Activated CD8-positive, alpha-beta T cell treated with anti-CD3 and anti-CD28 coated beads for 36 hours (primary cell): ENCODE data around the gene FLT4. TPM values are rescaled to one million over a fixed set of nuclear protein-coding genes. Genes with fewer than 3 reads are reported as not detected.

ENCODE experiments used
- ATAC-seq: fragments of 200-7000 bp; cut with Tn5 transposase; one replicate; pipeline ENCODE4 v1.10.0; 2021; ENCODE audit warnings: mild to moderate bottlenecking, moderate library complexity
- CTCF ChIA-PET: fragments of 350-600 bp; sonication (Branson Sonifier 250); formaldehyde crosslinking; loops from one replicate; lab custom pipeline; 2021; ENCODE audit warnings: antibody characterized with exemption; lab: Charles Lee
- POLR2A ChIA-PET: fragments of 350-600 bp; sonication (Branson Sonifier 250); formaldehyde crosslinking; loops from one replicate; lab custom pipeline; 2021; ENCODE audit warnings: antibody characterized with exemption; lab: Charles Lee
- DNase-seq: peaks from one replicate; pipeline ENCODE4 v3.0.0-alpha.2; 2020
- H3K27ac Mint-ChIP-seq: one replicate; pipeline ENCODE4 v1.8.0; 2021; ENCODE audit warnings: mild to moderate bottlenecking, mixed read lengths
- H3K27me3 Mint-ChIP-seq: one replicate; pipeline ENCODE4 v1.8.0; 2021; ENCODE audit warnings: mixed read lengths
- H3K36me3 Mint-ChIP-seq: one replicate; pipeline ENCODE4 v1.8.0; 2021; ENCODE audit warnings: low read depth, mixed read lengths
- H3K4me1 Mint-ChIP-seq: one replicate; pipeline ENCODE4 v1.8.0; 2021; ENCODE audit warnings: low read depth, mixed read lengths
- H3K4me3 Mint-ChIP-seq: one replicate; pipeline ENCODE4 v1.8.0; 2021; ENCODE audit warnings: mild to moderate bottlenecking, moderate library complexity, mixed read lengths
- H3K9me3 Mint-ChIP-seq: one replicate; pipeline ENCODE4 v1.8.0; 2021; ENCODE audit warnings: mixed read lengths
- intact Hi-C: fragments of 100-400 bp; cut with micrococcal nuclease; formaldehyde crosslinking; loops from one replicate; pipeline ENCODE4 v1.10.0; 2022
- total RNA-seq, 2 experiments: library from RNA; stranded (reverse); gene quantifications; one replicate each; pipeline ENCODE4 v1.2.3, GENCODE V29; 2021
- TF ChIP-seq, protein P1 (sequence below): fragments of 200-600 bp; IDR thresholded peaks from one replicate; pipeline ENCODE4 v1.8.0; 2022; ENCODE audit warnings: antibody characterized with exemption, mild to moderate bottlenecking

FLT4 gene
- total RNA-seq, 2 experiments from 2014 or later: 3.3 to 4.4 TPM

DNA sequence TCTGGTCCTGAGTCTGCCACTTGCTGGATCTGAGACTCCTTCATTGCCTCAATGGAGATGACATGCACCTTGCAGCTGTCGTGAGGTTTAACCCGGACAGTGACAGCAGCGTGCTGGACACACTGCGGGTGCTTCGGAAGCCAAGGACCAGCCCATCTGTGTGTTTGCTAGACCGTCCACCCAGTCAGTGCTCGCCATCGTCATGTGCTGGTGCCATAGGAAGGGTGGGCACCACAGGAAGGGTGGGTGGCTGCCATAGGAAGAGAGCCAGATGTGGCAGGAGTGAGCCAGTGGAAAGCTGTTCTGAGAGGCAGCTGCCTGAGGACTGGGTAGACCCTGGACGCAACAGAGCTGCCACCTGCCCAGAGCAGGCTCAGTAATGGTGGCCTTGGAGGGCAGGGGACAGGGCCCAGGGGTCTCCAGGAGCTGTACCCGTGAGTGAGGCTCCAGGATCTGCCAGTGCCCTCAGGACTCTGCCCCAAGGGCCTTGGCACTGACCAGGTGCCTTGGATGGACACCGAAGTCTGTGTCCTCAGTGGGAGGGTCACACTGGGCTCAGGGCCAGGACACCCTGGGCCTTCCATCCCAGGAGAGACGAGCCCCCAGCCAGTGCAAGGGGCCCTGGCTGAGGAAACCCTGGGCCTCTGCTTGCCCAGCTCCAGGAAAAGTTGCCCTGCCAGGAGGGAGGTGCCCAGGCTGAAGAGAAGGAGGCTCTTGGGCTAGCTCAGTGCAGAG is 21.8 kb downstream of the FLT4 start:
- ChIA-PET POLR2A (no interaction called here), CTCF (no interaction called here)
- ATAC-seq (no peak), DNase-seq (no peak)
- Mint-ChIP-seq H3K4me3 (no peak overlapping the region), H3K9me3 (no peaks in the 10 kb centered on the region), H3K27ac (no peak overlapping the region), H3K36me3 (no peaks in the 10 kb centered on the region), H3K4me1 (peaks cover 8% of the 10 kb centered on the region), H3K27me3 (no peaks in the 10 kb centered on the region)
- TF ChIP-seq, protein P1, sequence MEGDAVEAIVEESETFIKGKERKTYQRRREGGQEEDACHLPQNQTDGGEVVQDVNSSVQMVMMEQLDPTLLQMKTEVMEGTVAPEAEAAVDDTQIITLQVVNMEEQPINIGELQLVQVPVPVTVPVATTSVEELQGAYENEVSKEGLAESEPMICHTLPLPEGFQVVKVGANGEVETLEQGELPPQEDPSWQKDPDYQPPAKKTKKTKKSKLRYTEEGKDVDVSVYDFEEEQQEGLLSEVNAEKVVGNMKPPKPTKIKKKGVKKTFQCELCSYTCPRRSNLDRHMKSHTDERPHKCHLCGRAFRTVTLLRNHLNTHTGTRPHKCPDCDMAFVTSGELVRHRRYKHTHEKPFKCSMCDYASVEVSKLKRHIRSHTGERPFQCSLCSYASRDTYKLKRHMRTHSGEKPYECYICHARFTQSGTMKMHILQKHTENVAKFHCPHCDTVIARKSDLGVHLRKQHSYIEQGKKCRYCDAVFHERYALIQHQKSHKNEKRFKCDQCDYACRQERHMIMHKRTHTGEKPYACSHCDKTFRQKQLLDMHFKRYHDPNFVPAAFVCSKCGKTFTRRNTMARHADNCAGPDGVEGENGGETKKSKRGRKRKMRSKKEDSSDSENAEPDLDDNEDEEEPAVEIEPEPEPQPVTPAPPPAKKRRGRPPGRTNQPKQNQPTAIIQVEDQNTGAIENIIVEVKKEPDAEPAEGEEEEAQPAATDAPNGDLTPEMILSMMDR: no peak
- intact Hi-C loops: no loop called here

DNA sequence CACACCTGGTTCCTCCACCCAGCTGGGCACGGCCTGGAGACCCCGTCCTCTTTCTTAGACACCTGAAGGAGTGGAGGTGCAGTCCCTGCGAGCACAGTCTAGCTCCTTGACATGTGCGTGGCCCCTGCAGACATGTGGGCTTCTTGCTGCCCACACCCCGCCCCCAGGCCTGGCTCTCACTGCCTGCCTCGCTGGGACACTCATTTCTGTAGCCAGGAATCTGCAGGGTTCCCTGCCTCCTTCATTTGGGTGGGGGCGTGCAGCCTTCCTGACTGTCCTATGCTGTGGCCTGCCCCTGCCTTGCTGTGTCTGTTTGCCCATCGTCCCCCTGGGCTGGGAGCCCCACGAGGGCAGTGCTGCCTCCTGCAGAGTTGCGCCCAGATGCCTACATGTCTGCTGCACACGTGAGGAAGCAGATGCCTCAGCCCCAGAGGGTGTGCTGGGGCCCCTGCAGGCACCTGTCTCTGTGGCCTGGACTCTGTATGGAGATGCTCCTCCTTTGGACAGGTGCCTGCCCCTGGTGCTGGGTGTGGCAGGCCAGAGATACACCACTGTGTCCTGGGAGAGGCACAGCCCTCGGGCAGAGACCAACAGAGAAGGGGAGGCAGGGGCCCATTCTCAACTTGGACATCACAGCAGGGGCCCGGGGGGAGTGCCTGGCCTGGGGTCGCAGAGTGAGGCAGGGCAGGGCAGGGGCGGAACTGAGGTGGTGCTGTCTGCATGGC is 22.6 kb downstream of the FLT4 start:
- ChIA-PET POLR2A (no interaction called here), CTCF (no interaction called here)

DNA sequence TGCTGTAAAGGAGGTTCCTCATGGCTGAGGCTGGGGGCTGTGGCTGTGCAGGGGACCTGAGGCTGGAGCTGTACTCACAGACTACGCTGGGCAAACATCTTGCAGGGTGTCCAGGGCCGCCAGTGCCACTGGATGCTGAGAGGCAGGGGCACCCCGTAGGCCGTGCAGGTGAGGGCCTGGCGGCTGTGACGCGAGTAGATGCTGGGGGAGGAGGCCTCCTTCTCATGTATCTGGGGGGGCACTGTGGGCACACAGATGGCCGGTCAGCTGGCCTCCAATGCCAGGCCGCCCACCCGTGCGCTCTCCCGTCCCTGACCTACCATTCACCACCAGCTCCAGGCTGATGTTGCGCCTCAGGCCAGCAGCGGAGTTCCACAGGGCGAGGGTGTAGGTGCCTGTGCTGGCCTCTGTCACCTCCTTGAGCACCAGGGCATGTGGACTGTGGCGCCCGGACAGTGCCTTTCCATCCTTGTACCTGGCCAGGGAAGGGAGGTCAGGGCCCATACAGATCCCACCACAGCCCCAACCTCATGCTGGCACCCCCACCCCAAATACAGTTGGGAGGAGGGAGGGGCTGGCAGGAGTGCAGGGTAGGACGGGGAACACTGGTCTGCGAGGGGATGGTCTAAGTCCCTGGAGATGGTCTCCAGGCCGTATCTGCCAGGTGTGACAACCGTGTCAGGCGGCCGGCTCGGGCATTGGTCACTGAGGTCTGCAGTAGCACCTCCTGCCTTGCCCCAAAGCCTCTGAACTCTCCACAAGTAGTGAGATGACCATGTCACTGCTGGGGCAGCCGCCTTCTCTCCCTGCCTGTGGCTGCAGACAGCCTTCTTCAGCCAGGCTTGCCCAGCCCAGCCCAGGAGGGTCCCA is 23.4 kb downstream of the FLT4 start:
- ChIA-PET POLR2A (no interaction called here), CTCF (no interaction called here)
- intact Hi-C loops: no loop called here
- no peaks in the 10 kb centered on the region for H3K36me3 Mint-ChIP-seq
- no peak overlapping the region for H3K27ac Mint-ChIP-seq
- no peaks in the 10 kb centered on the region for H3K9me3 Mint-ChIP-seq
- H3K27me3 Mint-ChIP-seq: no peaks in the 10 kb centered on the region
- H3K4me1 Mint-ChIP-seq: peaks cover 8% of the 10 kb centered on the region
- DNase-seq (no peak), ATAC-seq (no peak)
- no peak overlapping the region for H3K4me3 Mint-ChIP-seq
- TF ChIP-seq, protein P1: no peak

More for the DNA sequence above, 22.6 kb downstream of the FLT4 start:
- Mint-ChIP-seq H3K36me3 (no peaks in the 10 kb centered on the region), H3K4me1 (peaks cover 8% of the 10 kb centered on the region), H3K27me3 (no peaks in the 10 kb centered on the region), H3K4me3 (no peak overlapping the region), H3K9me3 (no peaks in the 10 kb centered on the region), H3K27ac (no peak overlapping the region)
- TF ChIP-seq, protein P1: no peak
- ATAC-seq: no peak
- no peak for DNase-seq
- intact Hi-C loops: no loop called here

DNA sequence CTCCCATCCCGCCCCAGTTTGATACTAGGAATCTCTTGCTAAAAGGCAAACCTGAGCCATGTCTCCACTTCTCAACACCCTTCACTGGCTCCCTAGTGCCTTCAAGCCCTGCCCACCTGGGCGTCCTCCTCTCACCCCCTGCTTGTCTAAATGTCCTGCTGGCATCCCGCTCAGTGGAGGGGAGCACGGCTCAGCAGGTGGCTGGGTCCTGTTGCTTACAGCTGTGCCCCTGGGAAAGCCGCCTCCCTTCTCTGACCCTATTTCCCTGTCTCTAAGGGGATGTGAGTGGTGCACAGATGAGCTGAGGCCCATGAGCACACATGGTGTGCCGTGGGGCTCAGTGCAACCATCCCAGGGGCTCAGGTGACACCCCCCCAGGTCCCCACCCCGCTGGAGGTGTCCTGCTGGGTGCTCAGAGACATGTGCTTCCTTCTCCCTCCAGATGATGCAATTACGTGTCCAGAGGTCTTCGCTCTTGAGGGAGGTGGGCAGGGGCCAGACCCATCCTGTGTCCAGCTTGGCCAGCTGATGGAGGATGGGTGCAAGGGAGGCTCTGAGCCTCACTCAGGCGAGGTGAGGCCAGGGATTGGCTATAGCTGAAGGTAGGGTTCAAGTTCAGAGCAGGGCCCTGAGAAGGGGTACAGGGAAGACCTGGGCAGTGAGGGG is 24.1 kb downstream of the FLT4 start:
- Mint-ChIP-seq H3K4me1 (peaks cover 8% of the 10 kb centered on the region), H3K9me3 (no peaks in the 10 kb centered on the region), H3K27me3 (no peaks in the 10 kb centered on the region), H3K27ac (no peak overlapping the region), H3K4me3 (no peak overlapping the region), H3K36me3 (no peaks in the 10 kb centered on the region)
- POLR2A ChIA-PET: no interaction called here
- no peak for DNase-seq
- intact Hi-C loops: no loop called here
- TF ChIP-seq, protein P1: no peak
- no peak for ATAC-seq
- CTCF ChIA-PET: no interaction called here
